CD4-positive, alpha-beta T cell treated with Interleukin-6 for 4 hours (primary cell): ENCODE data around the gene ARHGAP8.
"Not testable (repeated sequence)": the region's sequence is repeated elsewhere in the genome, so short reads cannot be mapped to it uniquely, and the experiment has no call there.

Experiments
- DNase-seq: peaks from one replicate; pipeline ENCODE4 v3.0.0-alpha.2; 2020; ENCODE audit warnings: mixed read lengths

Gene ARHGAP8

DNA sequence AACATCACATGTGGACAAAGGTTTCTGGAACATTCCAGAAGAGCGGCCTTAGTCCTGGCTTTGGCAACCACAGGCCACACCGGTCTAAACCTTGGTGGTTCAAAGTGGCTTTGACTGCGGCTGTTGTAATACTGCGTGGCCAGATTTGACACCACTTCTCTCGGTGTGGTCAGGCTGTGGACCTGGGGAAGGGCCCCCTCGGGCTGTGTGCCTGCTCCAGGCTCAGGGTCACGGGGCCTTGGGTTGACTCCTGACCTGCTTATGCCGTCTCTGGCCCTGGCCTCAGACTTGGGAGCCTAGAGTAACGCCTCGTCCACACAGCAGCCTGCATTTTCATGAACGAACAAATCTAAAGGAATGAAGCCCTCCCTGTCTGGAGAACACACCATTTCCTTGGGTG is 139.4 kb downstream of the ARHGAP8 start:
- no peak for DNase-seq

DNA sequence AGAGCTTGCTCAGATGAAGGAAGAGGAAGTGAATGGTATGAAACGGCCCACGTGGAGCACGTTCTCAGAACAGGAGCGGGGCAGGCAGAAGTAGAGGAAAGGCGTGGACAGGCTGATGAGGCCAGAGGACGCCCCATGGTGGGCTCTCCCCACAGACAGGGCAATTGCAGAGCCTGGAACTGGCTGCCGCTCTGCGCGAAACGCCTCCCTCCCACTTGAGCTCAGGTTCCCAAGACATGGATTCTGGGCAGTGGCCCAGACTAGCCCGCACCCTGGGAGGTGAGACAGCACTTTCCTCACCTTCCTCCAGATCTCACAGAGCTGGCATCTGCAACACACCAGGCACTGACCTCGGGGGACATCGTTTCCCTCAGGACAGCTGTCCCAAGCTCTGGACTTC is 139.9 kb downstream of the ARHGAP8 start:
- DNase-seq, result no peak

DNA sequence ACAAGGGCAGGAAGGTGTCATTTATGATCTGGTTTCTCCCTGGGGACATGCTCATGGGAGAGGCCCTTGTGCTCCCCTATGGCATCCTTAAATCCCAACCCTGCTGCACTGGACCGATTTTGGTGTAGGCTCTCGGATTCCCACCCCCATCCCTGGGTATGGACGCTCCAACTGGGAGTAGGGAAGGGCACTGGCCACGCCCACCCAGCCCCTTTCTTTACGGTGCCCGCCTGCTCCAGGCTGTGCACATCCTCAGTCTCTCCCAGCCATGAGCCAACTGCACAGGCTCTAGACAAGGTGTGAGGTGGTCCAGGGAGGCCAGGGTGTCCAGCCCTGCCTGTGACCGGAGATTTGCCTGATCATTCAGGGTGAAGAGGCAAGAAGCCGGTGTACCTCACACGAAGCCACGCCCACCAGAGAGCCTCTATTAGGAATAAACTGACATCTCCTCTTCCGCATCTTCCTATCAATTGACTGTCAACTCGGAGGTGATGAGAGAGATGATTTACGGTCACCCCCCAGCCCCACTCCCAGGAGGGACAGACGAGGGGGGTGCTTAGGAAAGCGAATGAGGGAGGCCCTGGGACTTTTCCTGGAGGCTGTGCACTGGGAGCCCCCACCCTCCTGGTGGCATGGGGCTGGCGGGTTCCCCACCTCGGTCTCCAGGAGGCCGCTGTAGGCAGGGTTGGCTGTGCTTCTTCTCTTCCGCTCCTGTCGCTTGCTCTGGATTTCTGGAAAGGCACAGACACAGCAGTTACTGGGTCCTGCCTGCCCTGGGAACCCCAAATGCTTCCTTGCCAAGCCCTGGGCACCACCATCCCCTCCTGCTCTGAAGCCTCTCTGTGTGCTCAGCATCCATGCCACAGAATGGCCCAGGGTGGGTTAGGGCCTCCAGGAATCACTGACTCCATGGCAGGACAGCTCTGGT is 140.7 kb downstream of the ARHGAP8 start:
- no peak for DNase-seq

DNA sequence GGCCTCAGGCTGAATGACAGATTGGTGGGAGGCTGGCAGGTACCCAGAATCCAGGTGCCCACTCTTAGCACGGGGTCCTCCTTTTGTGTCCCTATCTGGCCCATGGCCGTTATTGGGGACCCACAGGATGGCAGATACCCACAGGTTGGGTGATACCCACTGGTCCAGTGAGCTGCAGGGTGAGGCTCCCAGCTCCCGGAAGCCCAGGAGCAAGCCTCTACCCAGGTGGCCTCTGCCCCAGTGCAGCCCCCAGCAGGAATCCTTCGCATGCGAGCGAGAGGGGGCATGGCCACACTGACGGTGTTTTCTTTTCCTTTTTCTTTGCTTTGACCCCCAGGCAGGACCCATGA is 141.3 kb downstream of the ARHGAP8 start:
- DNase-seq, result no peak

DNA sequence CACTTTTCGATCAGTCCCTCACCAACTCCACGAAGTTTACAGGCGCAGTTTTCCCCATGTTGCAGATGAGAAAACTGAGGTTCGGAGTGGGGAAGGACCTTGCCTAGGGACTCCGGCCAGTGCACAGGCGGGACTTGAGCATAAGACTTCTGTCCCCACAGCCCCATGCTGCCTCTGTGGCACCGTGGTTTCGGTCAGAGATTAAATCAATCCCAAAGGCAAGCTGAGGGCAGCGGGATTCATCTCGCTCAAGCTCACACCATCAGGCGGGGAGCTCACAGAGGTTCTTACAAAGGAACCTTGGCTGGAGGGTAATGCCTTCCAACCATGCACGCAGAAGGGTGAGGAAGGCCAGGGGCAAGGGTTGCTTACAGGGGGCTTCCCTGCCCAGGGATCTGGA is 141.9 kb downstream of the ARHGAP8 start:
- DNase-seq, result no peak

DNA sequence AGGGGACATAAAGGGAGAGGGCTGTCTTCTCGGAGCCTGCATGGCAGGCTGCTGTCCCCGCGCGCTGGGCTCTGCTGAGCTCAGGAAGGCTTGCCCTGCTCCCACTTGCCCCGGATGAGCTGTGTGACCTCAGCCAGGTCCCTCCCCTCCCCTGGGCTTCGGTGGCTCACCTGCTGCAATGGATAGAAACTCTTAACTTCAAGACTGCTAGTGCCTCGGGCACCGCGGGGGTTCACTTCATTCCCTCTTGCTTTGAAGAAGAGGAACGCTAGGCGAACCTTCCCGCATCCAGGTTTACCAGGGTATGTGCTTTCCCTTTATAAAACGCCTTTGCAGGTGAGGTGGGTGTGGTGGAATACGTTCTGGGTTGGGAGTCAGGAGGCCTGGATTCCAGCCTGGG is 142.4 kb downstream of the ARHGAP8 start:
- no peak for DNase-seq

DNA sequence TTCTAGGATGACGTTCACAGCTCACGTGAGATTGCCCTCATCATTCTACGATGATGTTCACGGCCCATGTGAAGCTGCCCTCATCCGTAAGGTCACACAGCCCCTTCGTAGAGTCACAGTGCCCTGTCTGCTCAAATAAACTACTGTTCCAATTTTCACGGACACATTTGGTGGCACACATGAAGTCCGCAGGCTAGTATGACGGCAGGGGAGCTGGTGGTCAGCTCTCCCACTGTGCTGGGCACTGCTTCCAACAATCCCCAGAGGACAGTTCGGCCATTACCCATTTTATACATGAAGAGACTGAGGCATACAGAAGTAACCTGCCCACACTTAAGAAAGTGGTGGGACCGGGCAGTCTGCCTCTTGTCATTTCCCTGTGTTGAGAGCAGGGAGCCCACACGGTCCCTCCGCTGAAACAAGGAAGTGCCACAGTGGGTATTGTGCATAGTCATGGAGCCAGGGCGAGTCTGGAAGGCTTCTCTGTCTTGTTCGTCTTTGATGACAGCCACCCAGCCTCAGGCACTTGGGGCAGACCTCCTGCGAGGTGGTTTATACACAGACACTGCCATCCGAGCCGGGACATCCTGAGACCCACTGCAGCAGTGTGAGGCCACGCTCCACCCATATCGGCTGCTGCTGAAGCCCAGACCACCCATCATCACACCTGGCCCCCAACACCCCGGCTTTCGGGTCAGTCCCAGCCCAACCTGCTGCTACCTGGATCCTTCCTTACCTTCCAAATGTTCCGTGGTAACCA is 143.1 kb downstream of the ARHGAP8 start:
- DNase-seq, result no peak

DNA sequence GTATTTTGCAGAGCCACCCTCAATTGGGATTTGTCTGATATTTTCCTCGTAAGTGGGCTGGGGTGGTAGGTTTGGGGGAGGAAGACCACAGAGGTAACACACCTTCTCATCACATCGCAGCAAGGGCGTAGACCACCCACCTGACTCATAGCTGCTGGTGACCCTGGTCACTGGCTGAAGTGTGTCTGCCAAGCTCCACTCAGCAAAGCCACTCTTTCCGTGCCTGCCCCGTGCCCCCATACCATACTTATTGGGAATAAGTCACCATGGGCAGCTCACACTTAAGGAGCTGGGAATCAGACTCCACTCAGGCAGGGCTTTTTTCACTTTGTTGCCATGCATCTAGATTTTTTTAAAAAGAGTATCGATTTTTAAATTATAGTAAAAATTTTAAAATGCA is 145.9 kb downstream of the ARHGAP8 start:
- DNase-seq, result no peak

DNA sequence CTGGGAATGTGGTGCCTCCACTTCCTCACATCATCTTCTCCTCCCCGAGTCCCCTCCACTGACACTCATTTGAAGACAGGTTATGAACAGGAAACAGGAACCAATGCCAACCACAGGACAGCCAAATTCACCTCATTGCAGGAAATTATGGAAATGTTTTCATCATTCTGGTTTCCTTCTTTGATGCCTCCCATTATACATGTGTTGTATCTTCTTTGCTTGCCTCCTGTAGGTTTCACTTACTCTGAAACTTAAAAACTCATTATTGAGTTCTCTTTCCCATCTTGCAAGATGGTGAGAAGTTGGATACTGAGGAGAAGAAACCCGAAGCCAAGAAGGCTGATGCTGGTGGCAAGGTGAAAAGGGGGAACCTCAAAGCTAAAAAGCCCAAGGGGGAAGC is 148.9 kb downstream of the ARHGAP8 start:
- DNase-seq, result no peak

DNA sequence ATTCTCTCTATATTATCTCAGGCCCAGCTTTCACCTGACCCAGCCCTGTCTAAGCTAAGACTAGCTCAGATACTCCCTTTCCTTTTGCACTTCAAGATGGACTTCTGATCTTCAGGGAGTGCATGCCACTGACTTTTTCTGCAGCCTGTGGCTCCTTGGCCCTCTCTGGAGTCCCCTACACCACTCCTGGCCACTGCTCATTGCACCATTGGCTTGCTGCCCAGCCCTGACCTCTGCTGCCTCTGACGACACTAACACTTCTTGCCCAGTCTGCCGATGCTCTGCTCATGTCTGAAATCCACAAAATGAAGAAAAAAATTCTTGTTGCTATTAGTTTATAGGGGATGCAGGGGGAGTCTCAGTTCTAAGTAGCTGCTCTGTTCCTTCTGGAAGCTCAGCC is 150.8 kb downstream of the ARHGAP8 start:
- not testable (repeated sequence) for DNase-seq

DNA sequence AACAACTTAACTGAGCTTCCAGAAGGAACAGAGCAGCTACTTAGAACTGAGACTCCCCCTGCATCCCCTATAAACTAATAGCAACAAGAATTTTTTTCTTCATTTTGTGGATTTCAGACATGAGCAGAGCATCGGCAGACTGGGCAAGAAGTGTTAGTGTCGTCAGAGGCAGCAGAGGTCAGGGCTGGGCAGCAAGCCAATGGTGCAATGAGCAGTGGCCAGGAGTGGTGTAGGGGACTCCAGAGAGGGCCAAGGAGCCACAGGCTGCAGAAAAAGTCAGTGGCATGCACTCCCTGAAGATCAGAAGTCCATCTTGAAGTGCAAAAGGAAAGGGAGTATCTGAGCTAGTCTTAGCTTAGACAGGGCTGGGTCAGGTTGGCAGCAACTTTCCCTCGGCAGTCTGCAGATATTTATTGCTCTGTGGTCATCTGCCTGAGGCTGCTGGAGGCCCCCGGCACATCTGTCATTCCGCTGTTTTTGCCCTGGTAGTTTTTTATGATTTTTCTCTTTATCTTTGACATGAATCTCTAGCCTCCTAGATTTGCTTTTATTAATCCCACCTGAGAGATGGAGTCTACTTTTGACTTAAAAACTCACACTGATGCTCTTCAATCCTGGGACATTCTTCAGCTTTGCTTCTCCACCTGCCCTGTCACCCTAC is 152.2 kb downstream of the ARHGAP8 start:
- not testable (repeated sequence) for DNase-seq

DNA sequence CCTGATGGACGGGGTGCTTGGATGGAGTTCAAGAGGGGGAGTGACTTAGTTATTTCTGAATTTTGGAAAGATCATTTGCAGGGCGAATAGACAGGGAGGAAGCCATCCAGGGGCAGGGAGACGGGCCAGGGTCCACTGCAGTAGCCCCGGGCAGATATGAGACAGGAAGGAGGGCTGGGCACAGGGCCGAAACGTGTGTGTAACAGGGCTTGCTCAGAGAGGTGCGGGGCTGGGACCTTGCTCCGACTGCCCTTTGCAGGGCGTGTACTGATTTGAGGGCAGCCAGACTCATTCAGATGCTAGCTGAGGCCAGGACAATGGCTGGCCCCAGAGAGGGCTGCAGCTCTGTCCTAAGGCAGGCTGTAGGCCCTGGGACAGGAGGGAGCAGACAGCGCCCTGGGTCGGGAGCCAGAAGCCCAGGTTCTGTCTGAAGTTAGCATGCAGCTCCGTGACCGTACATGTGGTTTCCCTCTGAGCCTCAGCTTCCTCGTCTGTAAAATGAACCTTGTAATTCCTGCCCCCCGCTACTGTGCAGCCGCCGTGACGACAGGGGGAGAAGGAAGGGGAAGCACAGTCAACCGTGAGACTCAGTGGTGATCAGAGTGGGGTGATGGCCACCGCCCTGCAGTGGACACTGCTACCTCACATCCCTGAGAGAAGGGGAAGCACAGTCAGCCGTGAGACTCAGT is 154.0 kb downstream of the ARHGAP8 start:
- DNase-seq, result no peak

DNA sequence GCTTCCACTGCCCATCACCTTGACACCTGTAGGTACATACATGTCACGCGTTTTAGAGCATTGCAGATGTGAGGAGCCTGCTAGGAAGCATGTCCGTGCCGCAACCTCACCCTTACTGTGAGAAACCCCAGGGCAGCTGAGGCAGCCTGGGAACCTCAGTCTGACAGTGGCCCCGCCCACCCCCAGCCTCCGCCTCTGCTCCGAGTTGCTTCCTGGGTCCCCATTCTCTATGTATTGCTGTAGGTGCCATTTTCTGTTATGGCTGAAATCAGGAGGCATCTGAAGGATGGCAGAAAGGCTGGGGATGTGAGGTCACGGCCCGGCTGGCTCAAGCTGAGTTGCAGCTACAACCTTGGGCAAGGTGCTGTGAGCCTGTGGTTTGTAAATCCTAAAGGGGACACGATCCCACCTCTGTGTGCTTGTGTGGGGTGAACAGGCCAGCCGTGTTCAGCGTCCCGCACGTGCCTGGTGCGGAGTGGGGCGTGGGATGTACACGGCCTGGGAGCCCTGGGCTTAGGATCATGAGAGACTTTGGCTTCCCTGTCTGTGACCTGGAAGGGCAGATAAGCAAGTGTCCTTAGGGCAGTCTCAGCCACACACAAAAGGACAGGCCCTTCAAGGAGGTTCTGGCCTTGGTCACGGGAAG is 154.7 kb downstream of the ARHGAP8 start:
- no peak for DNase-seq

DNA sequence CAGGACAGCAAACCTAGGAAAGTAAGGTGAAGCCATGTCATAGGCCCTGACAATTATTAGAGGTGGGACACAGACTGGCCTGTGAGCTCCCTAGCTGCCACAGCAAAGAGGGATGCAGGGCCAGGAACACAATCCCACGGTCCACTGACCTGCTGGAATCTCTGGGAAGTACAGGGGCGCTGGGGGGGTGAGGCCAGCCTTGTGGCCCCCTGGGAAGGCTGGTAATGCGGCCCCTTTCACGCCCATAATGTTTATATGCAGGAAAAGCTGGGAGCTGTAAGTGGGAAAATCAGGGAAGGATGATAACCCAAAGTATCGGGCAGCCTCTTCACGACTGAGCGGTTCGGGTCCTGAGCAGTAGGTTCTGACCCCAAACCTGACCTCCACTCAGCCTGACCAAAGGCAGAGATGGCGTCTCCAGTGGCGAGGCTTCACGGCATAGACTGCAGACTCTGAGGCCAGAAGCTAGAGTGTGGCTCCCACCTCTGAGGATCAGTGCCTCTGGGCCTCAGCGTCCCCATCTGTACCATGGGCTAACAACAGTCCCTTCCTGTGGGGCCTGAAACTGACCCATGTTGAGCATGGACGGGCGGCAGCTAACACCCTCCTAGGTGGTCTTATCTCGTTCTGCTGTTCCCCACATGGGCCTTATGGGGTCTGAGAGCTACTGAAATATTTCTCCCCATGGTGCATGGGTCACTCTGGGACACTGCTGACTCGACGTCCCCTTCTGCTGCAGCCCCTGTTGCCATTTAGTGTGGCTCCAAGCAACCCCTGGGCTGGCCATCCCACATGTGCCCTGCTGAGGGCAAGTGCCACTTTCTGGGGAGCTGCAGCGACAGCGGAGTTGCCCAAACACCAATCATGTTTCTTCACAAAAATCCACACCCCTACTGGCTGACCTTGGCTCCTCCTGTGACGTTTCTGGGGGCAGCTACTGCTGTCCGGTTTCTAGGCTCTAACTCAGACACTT is 155.7 kb downstream of the ARHGAP8 start:
- no peak for DNase-seq

DNA sequence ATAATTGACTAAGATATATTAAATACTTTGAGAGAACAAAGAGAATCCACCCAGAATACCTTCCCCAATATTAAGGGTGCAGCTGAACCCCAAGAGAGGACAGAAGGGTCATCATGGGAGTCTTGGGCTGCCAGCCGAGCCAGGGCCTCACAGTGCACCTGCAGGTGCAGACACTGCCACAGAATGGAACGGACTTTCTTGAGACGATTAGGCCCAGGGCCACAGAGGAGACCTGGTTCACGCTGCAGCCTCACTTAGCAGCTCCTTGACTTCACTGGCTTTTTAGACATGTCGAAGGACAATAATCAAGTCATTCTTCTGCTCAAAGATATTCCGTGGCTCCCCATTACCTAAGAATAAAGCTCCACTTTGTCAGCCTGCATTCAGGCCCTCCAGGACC is 156.9 kb downstream of the ARHGAP8 start:
- DNase-seq, result no peak
